Measurements from ENCODE around the gene ETV3L.

DNA sequence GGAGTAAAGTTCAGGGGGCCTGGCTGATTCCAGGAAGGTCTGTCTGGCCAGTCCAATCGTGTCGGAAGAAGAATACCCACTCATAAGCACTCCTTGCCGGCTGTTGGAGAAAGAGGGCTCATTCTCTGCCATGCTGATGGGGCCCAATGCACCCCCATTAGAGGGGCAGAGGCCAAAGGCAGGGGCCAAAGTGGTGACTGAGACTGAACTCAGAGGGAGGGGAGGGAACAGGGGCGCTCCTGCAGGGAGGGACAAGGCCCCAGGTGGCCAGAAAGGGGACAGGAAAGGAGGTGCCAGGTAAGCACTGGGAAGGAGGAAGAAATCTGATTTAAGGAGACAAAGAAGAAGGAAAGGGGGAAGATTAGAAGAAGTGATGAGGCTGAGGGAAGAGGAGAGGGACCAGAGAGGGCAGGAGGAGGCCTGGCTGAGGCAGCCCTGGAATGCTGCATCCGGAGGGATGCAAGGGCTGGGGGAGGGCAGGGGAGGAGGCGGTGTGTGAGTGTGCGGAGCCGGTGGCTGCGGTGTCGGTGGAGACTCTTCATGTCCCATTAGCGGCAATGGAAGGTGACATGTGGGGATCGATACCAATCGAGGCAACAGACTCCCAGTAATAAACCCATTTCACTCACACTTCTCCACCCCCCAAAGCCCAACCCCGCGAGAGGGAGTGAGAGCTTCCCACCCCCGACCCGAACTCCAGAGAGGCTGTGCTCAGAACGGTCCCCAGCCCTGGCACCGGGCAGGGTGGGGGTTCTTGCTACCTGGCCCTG lies 12.0 kb upstream of the ETV3L start:
- TF ChIP-seq CREB5 (CRISPR knock-in tag; IDR thresholded peaks at IDR 0.05; ENCODE audit: low read depth) (no peak), ZFP3 (CRISPR knock-in tag; IDR thresholded peaks at IDR 0.05) (no peak), PPARA (CRISPR knock-in tag; IDR thresholded peaks at IDR 0.05; ENCODE audit: borderline replicate concordance) (no peak), ZNF8 (CRISPR knock-in tag; IDR thresholded peaks at IDR 0.05) (no peak), RARB (CRISPR knock-in tag; IDR thresholded peaks at IDR 0.05) (no peak), CSDC2 (CRISPR knock-in tag; IDR thresholded peaks at IDR 0.05) (no peak), ZFP30 (CRISPR knock-in tag; IDR thresholded peaks at IDR 0.05) (no peak)
- TF ChIP-seq, protein P1, sequence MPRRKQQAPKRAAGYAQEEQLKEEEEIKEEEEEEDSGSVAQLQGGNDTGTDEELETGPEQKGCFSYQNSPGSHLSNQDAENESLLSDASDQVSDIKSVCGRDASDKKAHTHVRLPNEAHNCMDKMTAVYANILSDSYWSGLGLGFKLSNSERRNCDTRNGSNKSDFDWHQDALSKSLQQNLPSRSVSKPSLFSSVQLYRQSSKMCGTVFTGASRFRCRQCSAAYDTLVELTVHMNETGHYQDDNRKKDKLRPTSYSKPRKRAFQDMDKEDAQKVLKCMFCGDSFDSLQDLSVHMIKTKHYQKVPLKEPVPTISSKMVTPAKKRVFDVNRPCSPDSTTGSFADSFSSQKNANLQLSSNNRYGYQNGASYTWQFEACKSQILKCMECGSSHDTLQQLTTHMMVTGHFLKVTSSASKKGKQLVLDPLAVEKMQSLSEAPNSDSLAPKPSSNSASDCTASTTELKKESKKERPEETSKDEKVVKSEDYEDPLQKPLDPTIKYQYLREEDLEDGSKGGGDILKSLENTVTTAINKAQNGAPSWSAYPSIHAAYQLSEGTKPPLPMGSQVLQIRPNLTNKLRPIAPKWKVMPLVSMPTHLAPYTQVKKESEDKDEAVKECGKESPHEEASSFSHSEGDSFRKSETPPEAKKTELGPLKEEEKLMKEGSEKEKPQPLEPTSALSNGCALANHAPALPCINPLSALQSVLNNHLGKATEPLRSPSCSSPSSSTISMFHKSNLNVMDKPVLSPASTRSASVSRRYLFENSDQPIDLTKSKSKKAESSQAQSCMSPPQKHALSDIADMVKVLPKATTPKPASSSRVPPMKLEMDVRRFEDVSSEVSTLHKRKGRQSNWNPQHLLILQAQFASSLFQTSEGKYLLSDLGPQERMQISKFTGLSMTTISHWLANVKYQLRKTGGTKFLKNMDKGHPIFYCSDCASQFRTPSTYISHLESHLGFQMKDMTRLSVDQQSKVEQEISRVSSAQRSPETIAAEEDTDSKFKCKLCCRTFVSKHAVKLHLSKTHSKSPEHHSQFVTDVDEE (CRISPR knock-in tag; IDR thresholded peaks at IDR 0.05), result no peak

Data from SK-N-SH treated with all-trans-retinoic acid at 6 μM for 48 hours (cell line).